Smooth muscle cell (in vitro differentiated cells): ENCODE results near the gene TARBP1. TPM values are rescaled to one million over a fixed set of nuclear protein-coding genes. Genes with fewer than 3 reads are reported as not detected.
"Not testable (repeated sequence)": the region's sequence is repeated elsewhere in the genome, so short reads cannot be mapped to it uniquely, and the experiment has no call there.

Source experiments
- DNase-seq: peaks from one replicate; lab custom pipeline; 2025; ENCODE audit not compliant: unreplicated experiment; lab: John Stamatoyannopoulos, UW
- H2AFZ ChIP-seq: fragments of 200-600 bp; sonication (generic); 2 replicates; pipeline ENCODE4 v1.6.0; 2016; ENCODE audit warnings: antibody characterized with exemption, low read depth, mild to moderate bottlenecking
- H3F3A ChIP-seq: fragments of 200-600 bp; sonication (generic); 2 replicates; pipeline ENCODE4 v1.6.0; 2017; ENCODE audit warnings: antibody characterized with exemption, low read depth
- H3K27ac ChIP-seq: fragments of 200-600 bp; sonication (generic); 2 replicates; pipeline ENCODE4 v1.5.1; 2016; ENCODE audit warnings: low read depth, mild to moderate bottlenecking
- H3K27me3 ChIP-seq: fragments of 200-600 bp; sonication (generic); 2 replicates; pipeline ENCODE4 v1.6.1; 2016; ENCODE audit warnings: low read depth, mild to moderate bottlenecking
- H3K36me3 ChIP-seq: fragments of 200-600 bp; sonication (generic); 2 replicates; pipeline ENCODE4 v1.5.1; 2016; ENCODE audit warnings: low read depth
- H3K4me1 ChIP-seq: fragments of 200-600 bp; sonication (generic); 2 replicates; pipeline ENCODE4 v1.5.1; 2016; ENCODE audit warnings: low read depth
- H3K4me2 ChIP-seq: fragments of 200-600 bp; sonication (generic); 2 replicates; pipeline ENCODE4 v1.6.0; 2016; ENCODE audit warnings: mild to moderate bottlenecking
- H3K4me3 ChIP-seq: fragments of 200-600 bp; sonication (generic); 2 replicates; pipeline ENCODE4 v1.5.1; 2016; ENCODE audit warnings: mild to moderate bottlenecking
- H3K79me2 ChIP-seq: fragments of 200-600 bp; sonication (generic); 2 replicates; pipeline ENCODE4 v1.6.0; 2016; ENCODE audit warnings: low read depth, mild to moderate bottlenecking
- H3K9ac ChIP-seq: fragments of 200-600 bp; sonication (generic); 2 replicates; pipeline ENCODE4 v1.6.0; 2016; ENCODE audit warnings: low read depth
- H3K9me3 ChIP-seq: fragments of 200-600 bp; sonication (generic); replicated peaks from 2 replicates; pipeline ENCODE4 v1.5.1; 2016; ENCODE audit warnings: low read depth
- H4K20me1 ChIP-seq: fragments of 200-600 bp; sonication (generic); 2 replicates; pipeline ENCODE4 v1.6.0; 2016; ENCODE audit warnings: low read depth
- WGBS: methylation state at CpG from one replicate; pipeline ENCODE4 v1.1.7; 2016; ENCODE audit warnings: low lambda C conversion rate; 5-methylcytosine and 5-hydroxymethylcytosine counted together
- polyA plus RNA-seq: library from polyadenylated mRNA; unstranded; fragments of >200 nt; fragmentation: Nextera tagmentation; extraction: Ambion mirVana; gene quantifications from 2 replicates; pipeline ENCODE4 v1.2.1, GENCODE V29; 2016
- total RNA-seq: library from RNA; depleted of rRNA; stranded (reverse); fragments of >200 nt; gene quantifications from 2 replicates; pipeline ENCODE4 v1.2.3, GENCODE V29; 2014
- TF ChIP-seq, protein P1 (sequence below): fragments of 200-600 bp; sonication (generic); IDR thresholded peaks from 2 replicates; pipeline ENCODE4 v1.5.1; 2017; ENCODE audit warnings: borderline replicate concordance, mild to moderate bottlenecking, antibody characterized with exemption; ENCODE audit not compliant: insufficient read depth, poor library complexity, severe bottlenecking

The TARBP1 gene
- total and polyA plus RNA-seq, 2 experiments from 2014 or later, result 6.1 to 28.9 TPM

DNA sequence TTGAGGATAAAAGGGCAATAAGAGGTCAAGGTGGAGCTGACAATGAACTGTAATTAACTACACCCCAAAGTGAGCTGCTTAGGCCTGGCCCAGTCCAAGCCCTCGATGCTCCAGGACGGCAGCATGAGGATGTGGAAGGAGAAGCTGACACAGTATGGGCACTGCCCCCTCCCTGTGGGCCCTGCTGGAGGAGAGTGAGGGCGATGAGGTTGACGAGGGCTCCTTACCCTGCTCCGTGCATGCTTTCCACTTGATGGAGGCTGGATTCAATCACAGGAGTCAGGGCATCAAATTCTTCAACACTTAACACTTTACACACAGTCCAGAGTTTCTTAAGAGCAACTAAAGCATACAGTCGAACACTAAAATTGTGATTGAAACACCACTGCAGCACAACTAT, 73.3 kb downstream of the TARBP1 start:
- Histone ChIP-seq H3K4me2 (no peak overlapping the region), H3K79me2 (no peaks in the 10 kb centered on the region), H3K4me3 (no peak overlapping the region), H2AFZ (no peak overlapping the region), H3K36me3 (no peaks in the 10 kb centered on the region), H4K20me1 (no peaks in the 10 kb centered on the region), H3F3A (no peaks in the 10 kb centered on the region), H3K27ac (no peak overlapping the region), H3K9ac (no peak overlapping the region), H3K27me3 (no peaks in the 10 kb centered on the region), H3K9me3 (no peaks in the 10 kb centered on the region), H3K4me1 (no peaks in the 10 kb centered on the region)
- TF ChIP-seq, protein P1, sequence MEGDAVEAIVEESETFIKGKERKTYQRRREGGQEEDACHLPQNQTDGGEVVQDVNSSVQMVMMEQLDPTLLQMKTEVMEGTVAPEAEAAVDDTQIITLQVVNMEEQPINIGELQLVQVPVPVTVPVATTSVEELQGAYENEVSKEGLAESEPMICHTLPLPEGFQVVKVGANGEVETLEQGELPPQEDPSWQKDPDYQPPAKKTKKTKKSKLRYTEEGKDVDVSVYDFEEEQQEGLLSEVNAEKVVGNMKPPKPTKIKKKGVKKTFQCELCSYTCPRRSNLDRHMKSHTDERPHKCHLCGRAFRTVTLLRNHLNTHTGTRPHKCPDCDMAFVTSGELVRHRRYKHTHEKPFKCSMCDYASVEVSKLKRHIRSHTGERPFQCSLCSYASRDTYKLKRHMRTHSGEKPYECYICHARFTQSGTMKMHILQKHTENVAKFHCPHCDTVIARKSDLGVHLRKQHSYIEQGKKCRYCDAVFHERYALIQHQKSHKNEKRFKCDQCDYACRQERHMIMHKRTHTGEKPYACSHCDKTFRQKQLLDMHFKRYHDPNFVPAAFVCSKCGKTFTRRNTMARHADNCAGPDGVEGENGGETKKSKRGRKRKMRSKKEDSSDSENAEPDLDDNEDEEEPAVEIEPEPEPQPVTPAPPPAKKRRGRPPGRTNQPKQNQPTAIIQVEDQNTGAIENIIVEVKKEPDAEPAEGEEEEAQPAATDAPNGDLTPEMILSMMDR, result no peak
- no peak for DNase-seq
- WGBS, result 92% methylated on average over 6 of the region's 6 CpGs

DNA sequence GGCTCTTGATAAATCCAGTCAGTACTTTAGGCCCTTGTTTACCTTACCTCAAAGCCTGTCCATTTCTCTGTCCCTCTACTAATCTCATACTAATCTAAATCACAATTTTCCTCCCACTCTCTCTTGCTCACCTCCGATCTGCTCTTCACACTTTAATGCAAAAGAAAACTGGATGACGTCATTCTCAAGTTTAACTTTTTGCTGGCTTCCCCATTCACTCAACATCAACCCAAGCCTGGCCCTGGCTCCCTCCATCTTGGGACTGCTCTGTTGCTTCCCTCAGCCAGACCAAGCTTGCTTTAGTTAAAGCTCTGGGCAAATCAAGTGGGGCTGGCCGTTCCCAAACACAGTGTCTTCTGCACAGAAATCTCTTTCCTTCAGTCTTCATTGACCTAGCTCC, 76.0 kb downstream of the TARBP1 start:
- Histone ChIP-seq H2AFZ (no peak overlapping the region), H3K4me3 (no peak overlapping the region), H3K36me3 (no peaks in the 10 kb centered on the region), H3K9me3 (no peaks in the 10 kb centered on the region), H3F3A (no peaks in the 10 kb centered on the region), H3K4me1 (no peaks in the 10 kb centered on the region), H4K20me1 (no peaks in the 10 kb centered on the region), H3K4me2 (no peak overlapping the region), H3K27me3 (no peaks in the 10 kb centered on the region), H3K9ac (no peak overlapping the region), H3K27ac (no peak overlapping the region), H3K79me2 (no peaks in the 10 kb centered on the region)
- WGBS, result 91% methylated on average over 3 of the region's 3 CpGs
- no peak for DNase-seq
- TF ChIP-seq, protein P1, result no peak

DNA sequence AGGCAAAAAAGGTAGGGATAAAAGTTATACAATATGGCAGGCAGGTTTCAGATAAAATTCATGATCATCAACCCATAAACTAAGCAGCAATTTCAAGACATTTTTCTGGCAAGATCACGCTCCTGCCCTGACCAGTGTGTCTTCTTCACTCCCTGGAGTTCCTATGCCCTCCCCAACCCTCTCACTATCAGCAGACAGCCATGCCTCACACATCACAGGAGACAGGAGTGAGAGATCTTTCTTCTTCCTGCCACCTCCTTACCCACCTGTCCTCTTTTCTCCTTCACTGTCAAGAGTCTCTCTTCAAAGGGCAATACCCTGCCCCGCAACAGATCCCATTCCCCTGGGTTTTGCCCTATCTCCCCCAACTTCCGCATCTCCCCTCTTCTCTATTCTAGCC, 77.3 kb downstream of the TARBP1 start:
- Histone ChIP-seq H3K36me3 (no peaks in the 10 kb centered on the region), H3K27me3 (no peaks in the 10 kb centered on the region), H3K4me1 (no peaks in the 10 kb centered on the region), H3F3A (no peaks in the 10 kb centered on the region), H3K9me3 (no peaks in the 10 kb centered on the region), H3K4me2 (no peak overlapping the region), H2AFZ (no peak overlapping the region), H3K79me2 (no peaks in the 10 kb centered on the region), H3K9ac (no peak overlapping the region), H3K4me3 (no peak overlapping the region), H3K27ac (no peak overlapping the region), H4K20me1 (no peaks in the 10 kb centered on the region)
- 97% methylated on average over 3 of the region's 3 CpGs for WGBS
- TF ChIP-seq, protein P1, result no peak
- DNase-seq, result no peak

DNA sequence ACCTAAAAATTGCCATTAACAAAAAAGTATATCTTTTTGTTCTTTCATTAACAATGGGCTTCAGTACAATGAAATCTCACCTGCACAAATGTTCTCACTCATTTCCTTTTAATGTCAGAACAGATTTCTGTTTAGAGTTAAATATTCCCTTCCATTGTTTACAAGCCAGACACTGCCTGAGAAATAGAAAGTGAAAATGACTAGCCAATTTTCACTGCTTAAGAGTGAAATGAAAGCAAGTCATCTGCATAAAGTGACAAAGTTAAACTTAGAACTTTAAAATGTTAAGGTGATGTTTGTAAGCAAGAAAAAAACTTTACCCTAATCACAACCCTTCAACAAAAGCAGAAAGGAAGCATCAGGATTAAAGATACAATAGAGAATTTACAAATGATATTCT, 78.2 kb downstream of the TARBP1 start:
- H3K9ac ChIP-seq, result no peak overlapping the region
- H3K4me3 ChIP-seq, result no peak overlapping the region
- H3K27ac ChIP-seq, result no peak overlapping the region
- no peaks in the 10 kb centered on the region for H3F3A ChIP-seq
- no peaks in the 10 kb centered on the region for H3K9me3 ChIP-seq
- H2AFZ ChIP-seq, result no peak overlapping the region
- no peak for DNase-seq
- H3K27me3 ChIP-seq, result no peaks in the 10 kb centered on the region
- H4K20me1 ChIP-seq, result no peaks in the 10 kb centered on the region
- no peaks in the 10 kb centered on the region for H3K4me1 ChIP-seq
- H3K4me2 ChIP-seq, result no peak overlapping the region
- no peaks in the 10 kb centered on the region for H3K79me2 ChIP-seq
- TF ChIP-seq, protein P1, result no peak
- no peaks in the 10 kb centered on the region for H3K36me3 ChIP-seq

DNA sequence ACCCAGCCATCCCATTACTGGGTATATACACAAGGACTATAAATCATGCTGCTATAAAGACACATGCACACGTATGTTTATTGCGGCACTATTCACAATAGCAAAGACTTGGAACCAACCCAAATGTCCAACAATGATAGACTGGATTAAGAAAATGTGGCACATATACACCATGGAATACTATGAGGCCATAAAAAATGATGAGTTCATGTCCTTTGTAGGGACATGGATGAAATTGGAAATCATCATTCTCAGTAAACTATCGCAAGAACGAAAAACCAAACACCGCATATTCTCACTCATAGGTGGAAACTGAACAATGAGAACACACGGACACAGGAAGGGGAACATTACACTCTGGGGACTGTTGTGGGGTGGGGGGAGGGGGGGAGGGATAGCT, 79.5 kb downstream of the TARBP1 start:
- not testable (repeated sequence) for H3K9me3 ChIP-seq, H3K27me3 ChIP-seq, H3K27ac ChIP-seq, H2AFZ ChIP-seq, H3K4me3 ChIP-seq, DNase-seq, H3K36me3 ChIP-seq, H3K79me2 ChIP-seq, H3F3A ChIP-seq, H3K4me1 ChIP-seq, H4K20me1 ChIP-seq, H3K9ac ChIP-seq, H3K4me2 ChIP-seq
- WGBS, result 99% methylated on average over 6 of the region's 6 CpGs
